Eye (tissue), 1 donor: Measurements from ENCODE around the gene STXBP1.
"Not testable (repeated sequence)": the region's sequence is repeated elsewhere in the genome, so short reads cannot be mapped to it uniquely, and the experiment has no call there.

ENCODE experiments used
- DNase-seq: peaks from one replicate; pipeline ENCODE4 v3.0.0-alpha.2; 2015

Gene STXBP1

DNA sequence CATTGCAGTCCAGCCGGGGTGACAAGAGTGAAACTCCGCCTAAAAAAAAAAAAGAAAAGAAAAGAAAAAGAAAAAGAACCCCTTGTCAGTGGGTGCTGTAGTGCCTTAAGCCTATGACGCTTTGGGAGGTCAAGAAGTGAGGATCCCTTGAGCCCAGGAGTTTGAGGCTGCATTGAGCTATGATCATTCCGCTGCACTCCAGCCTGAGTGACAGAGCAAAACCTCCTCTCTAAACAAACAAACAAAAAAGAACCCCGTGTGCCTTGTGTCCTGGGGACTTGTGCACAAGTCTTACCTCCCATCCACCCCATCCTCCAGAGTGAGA lies 33.5 kb upstream of the STXBP1 start:
- no peak for DNase-seq

DNA sequence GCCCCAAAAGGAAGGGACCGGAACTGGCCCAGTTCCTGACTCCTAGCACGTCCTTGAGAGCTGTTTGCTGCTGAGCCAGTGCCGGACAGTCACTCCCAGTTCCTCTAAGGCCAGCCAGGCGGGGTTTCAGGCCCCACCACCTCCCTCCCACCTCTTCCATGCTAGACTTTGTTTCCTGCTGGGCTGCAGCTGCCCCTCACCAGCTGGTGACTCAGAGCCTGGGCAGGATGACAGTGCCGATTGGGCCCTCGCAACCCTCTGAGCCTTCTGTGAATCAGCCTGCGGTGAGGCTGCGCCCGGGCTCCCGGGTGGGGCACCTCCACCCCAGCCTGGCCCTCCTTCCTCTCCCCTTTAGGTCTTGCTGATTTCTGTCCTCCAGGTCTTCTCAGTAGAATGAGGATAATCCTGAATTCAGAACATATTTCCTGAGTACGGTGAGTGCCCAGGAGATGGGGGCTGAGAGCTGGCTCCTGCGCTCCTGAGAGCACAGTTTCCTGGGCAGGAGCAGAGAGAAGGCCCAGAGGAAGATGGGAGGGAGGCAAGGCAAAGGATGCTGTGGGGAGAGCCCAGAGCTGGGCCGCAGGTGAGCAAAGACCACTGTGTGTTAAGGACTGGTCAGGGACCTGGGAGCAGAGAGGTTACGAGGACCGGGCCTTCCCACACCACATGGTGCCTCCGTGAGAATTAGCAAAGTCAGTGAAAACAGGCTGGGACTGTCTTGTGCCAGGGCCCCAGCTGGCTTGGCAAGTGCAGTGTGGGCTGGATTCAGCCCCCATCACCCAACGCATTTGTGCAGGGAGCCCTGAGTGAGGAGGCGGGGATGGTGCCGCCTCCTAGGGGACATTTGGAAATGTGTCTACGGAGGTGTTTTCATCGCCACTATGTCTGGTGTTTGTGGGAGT lies 32.9 kb upstream of the STXBP1 start:
- peak; percentile 88 for DNase-seq

DNA sequence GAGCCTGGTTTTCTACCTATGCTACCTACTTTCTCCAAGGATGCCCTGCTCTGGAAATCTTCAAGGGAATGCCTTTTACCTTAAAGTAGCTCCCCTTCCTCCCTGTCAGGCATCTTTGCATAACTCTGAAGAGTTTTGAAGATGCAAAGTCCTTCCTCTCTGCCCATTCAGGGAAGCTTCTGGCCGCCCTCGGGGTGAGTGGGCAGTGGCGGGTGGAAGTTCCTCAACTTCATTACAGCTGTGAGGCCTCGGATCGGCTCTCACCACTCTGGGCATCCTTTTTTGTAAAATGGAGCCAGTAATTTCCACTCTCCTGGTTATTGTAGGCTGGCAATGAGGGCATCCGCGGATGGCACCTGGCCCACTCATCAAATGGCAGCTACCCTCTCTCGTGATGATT lies 31.7 kb upstream of the STXBP1 start:
- DNase-seq, result no peak

DNA sequence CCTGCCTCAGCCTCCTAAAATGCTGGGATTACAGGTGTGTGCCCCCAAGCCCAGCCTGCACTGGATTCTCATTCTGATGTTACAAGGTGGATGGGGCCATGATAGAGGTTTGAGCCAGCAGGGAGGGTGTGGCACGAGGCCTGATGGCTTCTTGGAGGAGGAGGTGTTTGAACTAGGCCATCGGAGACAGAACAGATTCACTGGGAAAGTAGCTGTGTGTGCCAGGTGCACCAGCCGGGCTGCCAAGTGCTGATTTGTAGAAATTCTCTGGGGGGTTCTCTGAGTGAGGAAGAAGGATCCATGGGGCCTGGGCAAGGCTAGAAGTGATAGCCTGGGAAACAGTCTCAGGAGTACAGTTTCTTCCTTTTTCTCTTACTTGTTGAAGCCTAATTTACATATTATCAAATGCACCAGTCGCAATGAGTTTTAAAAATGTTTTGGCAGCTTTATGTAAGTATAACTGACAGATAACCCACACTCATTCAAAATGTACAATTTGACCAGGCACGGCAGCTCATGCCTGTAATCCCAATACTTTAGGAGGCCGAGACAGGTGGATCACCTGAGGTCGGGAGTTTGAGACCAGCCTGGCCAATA lies 31.1 kb upstream of the STXBP1 start:
- DNase-seq, result no peak

DNA sequence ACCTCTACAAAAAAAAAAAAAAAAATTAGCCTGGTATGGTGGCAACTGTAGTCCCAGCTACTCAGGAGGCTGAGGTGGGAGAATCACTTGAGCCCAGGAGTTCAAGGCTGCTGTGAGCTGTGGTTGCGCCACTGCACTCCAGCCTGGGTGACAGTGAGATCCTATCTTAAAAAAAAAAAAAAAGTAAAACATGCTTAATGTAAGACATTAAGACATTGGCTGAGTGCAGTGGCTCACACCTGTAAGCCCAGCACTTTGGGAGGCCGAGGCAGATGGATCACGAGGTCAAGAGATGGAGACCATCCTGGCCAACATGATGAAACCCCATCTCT lies 27.6 kb upstream of the STXBP1 start:
- DNase-seq, result not testable (repeated sequence)

DNA sequence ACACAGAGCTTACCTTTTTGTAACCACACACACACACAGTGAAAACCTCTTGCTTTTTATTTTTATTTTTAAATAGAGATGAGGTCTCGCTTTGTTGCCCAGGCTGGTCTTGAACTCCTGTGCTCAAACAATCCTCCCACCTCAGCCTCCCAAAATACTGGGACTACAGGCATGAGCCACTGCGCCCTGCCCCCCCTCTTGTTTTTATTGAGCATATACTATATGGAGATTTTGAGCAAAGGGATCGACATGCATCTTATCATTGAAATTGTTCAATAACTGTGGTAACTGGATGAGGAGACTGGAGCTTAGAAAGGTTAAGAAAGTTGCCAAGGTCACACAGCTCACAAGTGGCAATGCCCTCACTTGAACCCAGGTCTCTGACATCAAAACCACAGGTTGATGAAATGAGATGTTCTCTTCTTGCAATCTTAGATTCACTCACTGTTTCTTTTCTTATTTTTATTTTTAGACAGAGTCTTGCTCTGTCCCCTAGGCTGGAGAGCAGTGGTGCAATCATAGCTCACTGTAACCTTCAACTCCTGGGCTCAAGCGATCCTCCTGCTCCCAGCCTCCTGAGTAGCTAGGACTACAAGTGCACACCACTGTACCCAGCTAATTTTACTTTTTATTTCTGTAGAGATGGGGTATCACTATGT lies 26.8 kb upstream of the STXBP1 start:
- DNase-seq, result no peak

DNA sequence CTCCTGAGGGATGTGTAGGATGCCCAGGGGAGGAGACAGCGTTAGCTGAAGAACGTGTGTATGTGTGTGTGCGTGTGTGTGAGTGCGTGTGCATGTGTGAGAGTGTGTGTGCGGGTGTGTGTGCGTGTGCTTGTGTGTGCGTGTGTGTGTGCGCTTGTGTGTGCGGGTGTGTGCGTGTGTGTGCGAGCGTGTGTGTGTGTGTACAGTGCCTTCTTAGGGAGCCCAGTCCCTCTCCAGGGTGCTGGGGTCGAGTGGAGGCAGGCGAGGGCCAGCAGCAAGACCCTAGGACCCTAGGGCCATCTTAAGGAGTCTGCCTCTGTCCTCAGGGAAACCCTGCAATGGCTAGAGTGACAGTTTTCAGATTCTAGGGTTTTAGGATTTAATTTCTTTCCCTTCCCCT lies 26.0 kb upstream of the STXBP1 start:
- no peak for DNase-seq

DNA sequence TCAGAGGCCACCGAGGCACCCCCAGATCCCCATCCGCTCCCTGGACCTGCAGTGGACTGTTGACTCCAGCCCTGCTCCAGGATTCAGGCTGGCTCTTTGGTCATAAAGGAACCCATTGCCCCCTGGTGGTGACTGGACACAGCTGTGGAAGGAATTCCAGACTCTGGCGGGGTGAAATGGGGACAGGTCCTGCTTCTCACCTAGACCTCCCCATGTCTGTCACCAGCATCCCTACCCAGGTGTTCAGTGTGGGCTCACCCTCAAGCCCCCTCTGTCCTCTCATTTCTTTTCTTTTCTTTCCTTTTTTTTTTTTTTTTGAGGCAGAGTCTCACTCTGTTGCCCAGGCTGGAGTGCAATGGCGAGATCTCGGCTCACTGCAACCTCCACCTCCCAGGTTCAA lies 25.5 kb upstream of the STXBP1 start:
- peak; percentile 91 for DNase-seq

DNA sequence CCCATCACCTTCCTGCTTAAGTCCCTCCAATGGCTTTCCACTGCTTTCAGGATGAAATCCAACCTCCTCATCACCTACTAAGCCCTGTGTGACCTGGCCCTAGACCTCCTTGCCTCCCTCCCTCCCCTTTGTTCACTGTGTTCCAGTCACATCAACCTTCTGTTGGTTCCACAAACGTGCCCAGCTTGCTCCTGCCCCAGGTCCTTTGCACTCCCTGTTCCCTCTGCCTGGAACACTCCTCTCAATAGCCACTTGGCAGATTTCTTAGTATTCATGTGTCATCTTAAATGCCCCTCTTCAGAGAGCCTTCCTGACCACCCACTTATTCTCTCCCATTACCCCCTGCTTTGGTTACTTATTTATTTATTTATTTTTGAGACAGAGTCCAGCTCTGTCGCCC lies 24.1 kb upstream of the STXBP1 start:
- no peak for DNase-seq

DNA sequence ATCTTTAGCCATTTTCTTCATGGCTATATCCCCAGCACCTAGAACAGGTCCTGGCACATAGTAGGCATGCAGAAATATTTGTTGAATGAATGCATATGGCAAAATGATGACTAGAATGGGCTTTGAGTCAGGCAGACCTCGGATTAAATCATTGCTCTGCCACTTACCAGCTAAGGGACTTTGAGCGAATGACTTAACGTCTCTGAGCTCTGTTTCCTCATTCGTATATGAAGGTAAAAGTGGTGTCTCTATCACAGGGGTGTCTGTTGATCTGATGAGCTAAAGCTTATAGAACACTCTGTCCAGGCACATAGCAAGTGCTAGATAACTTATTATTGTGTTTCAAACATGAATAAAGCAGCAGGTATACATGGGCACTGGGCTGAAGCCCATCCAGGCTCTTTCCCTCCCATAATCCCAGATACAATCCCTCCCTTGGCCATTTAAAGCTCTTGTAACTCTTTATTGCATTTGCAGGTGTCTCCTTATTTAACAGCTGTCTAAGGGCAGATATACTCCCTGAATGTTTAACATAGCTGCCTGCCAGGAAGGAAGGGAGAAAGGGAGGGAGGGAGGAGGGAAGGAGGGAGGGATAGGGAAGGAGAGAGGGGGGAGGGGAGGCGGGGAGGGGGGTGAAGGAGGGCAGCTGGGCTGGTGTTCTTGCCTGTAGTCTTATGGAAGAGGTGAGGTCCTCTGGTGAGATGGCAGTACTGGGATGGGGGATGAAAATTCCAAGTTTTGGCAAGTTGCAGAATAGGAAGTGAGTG lies 23.2 kb upstream of the STXBP1 start:
- DNase-seq, result no peak

DNA sequence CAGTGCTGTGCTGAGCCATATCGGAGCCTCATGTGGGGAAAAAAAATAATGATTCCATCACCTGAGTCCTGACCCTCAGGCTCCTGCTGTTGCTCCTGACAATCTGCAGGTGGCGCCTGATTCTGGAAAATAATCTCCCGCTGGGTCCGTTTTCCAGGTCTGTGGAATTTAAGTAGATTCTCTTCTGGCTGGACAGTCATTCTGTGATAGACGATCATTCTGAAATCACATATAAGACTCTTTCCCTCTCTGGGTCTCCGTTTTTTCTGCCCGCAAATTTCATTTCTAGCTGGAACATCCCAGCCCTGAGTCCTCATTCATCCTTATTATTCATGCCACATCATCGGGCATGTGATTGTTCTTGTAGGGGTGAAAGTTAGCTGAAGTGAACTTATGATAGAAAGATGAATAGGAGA lies 22.1 kb upstream of the STXBP1 start:
- DNase-seq, result peak; percentile 91

DNA sequence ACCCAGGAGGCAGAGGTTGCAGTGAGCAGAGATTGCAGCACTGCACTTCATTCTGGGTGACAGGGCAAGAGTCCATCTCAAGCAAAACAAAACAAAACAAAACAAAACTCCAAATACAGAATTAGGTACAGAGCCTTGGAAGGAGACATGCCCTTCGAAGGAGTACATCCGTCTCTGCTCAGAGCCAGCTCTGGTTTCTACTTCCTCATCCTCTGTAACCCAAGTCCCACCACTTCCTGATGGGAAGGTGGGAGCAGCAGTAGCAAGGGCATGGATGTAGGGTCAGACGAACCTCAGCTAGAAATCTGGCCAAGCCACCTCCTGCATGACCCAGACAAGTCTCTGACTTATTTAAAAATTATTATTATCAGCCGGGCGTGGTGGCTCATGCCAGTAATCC lies 16.5 kb upstream of the STXBP1 start:
- no peak for DNase-seq

DNA sequence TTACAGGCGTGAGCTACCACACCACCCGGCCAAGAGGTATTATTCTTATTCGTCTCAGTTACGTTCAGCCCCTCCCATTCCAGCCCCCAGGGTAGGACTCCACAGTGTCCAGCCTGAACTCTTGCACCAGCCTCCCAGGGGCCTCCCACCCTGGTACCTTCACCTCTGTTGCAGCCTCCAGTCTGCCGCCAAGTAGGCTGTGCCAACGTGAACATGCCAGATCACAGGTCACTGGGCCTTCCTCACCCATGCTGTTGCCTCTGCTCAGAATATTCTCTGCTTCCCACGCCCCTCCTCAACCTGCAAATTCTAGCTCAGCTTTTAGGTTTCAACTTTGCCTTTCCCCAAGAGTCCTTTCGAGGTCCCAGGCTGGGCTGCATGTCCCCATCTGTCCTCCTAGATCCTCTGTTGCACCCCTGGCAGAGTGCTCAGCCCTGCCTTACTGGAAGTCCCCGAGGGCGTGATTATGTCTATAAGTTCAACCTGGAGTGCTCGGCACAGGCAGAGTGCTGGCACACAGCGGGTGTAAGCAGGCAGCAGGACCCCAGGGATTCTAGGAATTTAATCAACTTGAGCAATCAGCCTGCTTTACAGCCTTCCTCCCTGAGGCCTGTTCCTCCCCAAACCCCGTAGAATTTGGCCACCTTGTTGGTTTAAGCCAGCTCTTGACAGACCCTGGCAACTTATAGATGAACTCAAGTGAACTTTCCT lies 13.1 kb upstream of the STXBP1 start:
- DNase-seq, result peak; percentile 33

DNA sequence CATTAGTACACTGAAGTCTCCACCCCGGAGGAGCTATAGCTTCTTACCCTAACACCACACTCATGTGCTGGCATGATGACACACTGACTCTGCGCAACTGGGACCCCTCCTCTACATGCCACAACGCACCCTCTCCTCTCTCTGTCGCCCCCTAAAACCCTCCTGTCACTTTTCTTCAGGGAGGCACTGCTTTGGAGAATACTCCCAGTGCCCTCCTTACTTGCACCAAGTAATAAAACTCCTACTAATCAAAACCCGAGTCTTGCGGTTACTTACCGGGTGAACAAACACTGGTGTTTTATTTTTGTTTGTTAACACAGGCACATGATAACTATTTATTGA lies 12.6 kb upstream of the STXBP1 start:
- DNase-seq, result no peak

DNA sequence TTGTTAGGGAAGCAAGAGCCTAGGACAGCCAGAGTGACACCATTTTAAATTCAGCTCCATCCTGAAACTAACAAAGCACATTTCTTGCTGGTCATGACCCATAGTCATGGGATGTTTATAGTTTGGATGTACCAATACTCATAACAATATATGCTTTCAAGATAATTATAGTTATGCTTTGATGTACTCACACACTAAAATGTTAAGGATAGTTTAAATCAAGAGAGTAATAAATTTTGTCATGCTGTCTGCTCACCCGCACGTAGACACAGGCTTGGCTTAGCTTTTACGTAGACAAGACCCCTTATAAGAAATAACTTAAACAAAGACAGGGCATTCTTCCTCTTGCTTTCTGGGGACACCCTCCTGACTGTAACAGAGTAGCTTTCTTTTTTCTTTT lies 8.9 kb upstream of the STXBP1 start:
- no peak for DNase-seq

DNA sequence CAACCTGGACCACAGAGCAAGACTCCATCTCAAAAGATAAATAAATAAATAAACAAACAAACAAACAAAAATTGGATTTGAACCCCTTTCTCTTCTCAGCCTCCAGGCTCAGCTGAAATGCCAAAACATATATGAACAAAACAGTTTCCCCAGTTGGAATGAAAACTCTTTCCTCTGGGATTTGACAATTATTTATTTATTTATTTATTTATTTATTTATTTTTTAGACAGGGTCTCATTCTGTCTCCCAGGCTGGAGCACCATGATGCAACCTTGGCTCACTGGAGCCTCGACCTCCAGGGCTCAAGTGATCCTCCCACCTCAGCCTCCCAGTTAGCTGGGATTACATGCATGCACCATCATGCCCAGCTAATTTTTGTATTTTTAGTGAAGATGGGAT lies 6.0 kb upstream of the STXBP1 start:
- no peak for DNase-seq

DNA sequence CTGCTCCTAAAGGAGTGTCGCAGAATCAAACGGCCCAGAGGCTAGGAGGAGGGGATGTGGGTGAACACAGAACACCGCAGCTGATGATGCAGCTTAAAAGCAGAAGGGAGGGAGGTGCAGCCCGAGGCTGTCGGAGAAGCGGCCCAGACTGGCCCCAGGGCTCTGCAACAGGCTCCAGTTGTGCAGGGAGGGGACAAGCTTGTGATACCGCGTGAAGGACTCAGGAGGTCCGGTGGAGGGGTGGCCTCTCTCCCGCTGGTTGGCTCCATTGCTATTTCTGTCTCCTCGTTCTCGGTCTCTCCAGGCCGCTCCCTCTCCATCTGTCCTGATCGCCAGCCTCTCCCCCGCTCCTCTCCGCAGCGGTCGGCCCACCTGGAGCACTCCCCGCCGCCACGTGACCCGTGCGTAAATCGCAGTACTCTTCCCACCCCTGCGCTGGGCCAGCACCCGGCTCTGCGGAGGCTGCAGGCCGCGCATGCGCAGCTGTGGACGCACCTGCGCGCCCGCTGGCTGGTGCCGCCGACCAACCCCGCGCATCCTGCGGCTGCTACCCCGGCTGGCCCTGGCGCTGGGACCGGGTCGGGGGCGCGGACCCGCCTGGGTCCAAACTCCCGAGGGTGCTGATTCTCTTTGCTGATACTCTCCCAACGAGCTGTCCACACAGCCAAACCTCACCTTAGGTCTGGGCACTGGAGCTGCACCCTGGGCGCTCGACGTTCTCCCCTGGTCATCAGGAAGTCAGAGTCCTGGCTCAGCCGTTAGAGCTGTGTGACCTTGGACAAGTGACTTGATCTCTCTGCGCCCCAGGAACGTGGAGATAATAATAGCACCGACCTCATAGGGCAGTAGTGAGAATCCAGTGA lies 3.7 kb upstream of the STXBP1 start:
- peak; percentile 87 for DNase-seq

DNA sequence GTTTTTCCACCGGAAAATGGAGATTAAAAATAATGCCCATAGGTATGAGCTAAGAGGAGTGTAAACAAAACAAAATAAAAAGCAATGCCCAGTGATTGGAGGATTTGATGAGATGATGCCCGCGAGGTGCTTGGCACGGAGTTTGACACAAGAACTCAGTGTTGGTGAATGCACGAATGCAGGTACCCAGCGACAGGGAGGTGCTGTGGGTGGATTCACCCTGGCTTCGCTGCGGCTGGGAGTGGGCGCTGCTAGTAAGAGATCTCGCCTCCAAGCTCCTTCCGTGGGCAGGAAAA lies 526 bp upstream of the STXBP1 start:
- no peak for DNase-seq

DNA sequence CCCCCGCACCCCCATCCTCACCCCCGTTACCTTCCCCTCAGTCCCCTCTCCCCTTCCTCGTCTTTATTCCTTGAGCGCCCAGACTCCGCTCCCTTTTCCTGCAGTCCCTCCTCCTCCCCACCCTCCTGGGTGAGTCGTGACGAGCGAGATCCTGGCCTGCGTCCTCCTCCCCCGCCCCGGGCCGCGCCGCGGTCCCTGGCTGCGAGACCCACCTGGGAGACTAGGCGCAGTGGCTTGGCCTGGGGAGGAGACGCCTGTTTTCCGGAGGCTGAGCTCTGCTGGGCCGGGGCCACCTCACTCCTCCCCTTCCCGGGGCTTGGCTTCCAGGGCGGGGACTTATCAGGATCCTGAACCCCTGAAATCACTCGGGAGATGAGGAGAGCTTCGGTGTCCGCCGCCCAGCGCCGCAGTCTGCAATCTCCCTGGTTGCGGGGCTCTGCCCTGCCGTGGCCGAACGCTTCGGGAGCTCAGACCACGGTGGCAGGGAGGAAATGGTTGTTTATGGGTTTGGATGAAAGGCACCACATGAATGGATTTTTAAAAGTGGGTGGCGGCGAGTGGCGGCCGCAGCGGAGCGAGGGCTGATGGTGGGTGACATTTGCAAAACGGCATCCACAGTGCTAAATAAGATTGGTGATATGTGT lies 984 bp downstream of the STXBP1 start:
- DNase-seq, result peak; percentile 89

DNA sequence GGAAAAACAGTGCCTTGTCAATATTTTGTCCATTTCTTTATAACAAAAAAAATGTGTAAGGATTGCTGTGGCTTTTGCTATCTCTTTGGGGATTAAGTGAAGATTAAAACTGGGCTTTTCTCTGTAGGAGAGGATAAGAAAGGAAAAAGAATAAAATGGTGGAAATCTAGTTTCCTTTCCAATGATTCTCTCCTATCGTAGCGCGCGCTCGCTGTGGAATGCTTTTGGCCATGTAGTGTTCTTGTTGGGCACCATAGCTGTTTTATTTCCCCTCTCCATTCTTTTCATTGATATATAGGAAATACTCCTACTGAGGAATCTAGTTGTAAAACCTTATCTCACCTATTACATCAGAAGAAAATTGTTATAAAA lies 1.5 kb downstream of the STXBP1 start:
- DNase-seq, result peak; percentile 66

DNA sequence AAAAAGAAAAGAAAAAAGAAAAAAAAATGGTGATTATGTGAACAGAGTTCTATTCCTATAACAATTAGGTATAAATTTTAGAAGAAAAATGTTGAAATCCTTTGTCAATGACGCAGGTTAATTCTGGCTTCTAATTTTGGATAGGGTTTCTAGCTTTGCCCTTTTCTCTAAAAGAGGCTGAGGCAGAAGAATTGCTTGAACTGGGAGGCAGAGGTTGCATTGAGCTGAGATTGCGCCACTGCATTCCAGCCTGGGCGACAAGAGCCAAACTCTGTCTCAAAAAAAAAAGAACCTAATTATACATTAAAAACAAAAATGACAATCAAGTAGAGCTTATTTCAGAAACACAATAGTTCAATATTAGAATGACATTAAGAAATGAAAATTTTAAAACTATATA lies 2.9 kb downstream of the STXBP1 start:
- no peak for DNase-seq
